Measurements from ENCODE around the gene YAP1.
"Not testable (repeated sequence)": the region's sequence is repeated elsewhere in the genome, so short reads cannot be mapped to it uniquely, and the experiment has no call there.

YAP1 gene

GRCh38 chr11:102244681-102245409 lies 134.6 kb downstream of the YAP1 start:
- DNase-seq: peak; percentile 49 to 62 (median 53)

- peak; percentile 25 to 35 (median 25) for DNase-seq
These were observed 141.2 kb downstream of the YAP1 start for GRCh38 chr11:102251423-102251822.

- no peak for DNase-seq
These were observed 142.2 kb downstream of the YAP1 start for GRCh38 chr11:102252339-102252891.

GRCh38 chr11:102253020-102253715 lies 142.9 kb downstream of the YAP1 start:
- DNase-seq: no peak

GRCh38 chr11:102254047-102254446 lies 143.8 kb downstream of the YAP1 start:
- peak; percentile 31 to 47 (median 42) for DNase-seq

GRCh38 chr11:102256251-102256650 lies 146.0 kb downstream of the YAP1 start:
- no peak for DNase-seq

GRCh38 chr11:102260241-102260640 lies 150.0 kb downstream of the YAP1 start:
- no peak for DNase-seq

GRCh38 chr11:102263379-102264003 lies 153.2 kb downstream of the YAP1 start:
- DNase-seq: no peak

- DNase-seq: not testable (repeated sequence)
These were observed 154.5 kb downstream of the YAP1 start for GRCh38 chr11:102264704-102265103.

- no peak for DNase-seq
These were observed 155.9 kb downstream of the YAP1 start for GRCh38 chr11:102266099-102266498.

- DNase-seq: peak in 1 of 3 donors; percentile 27
These were observed 157.4 kb downstream of the YAP1 start for GRCh38 chr11:102267609-102268008.

- DNase-seq: peak in 2 of 3 donors; percentile 24 to 62
These were observed 158.1 kb downstream of the YAP1 start for GRCh38 chr11:102268083-102268984.

GRCh38 chr11:102268985-102269470 lies 158.8 kb downstream of the YAP1 start:
- DNase-seq: no peak

GRCh38 chr11:102269927-102270326 lies 159.7 kb downstream of the YAP1 start:
- DNase-seq: no peak

GRCh38 chr11:102272047-102272824 lies 162.0 kb downstream of the YAP1 start:
- no peak for DNase-seq

- DNase-seq: no peak
These were observed 164.4 kb downstream of the YAP1 start for GRCh38 chr11:102274628-102275027.

GRCh38 chr11:102276362-102276761 lies 166.1 kb downstream of the YAP1 start:
- DNase-seq: no peak

GRCh38 chr11:102276783-102277182 lies 166.5 kb downstream of the YAP1 start:
- no peak for DNase-seq

- DNase-seq: no peak
These were observed 169.5 kb downstream of the YAP1 start for GRCh38 chr11:102279641-102280170.

- no peak for DNase-seq
These were observed 170.1 kb downstream of the YAP1 start for GRCh38 chr11:102280245-102280833.

Measured in suppressor macrophage treated with lipopolysaccharide for 1 hour (primary cell).